NCI-H128 (cell line): Measurements from ENCODE around the gene PRR29.
"Not testable (repeated sequence)": the region's sequence is repeated elsewhere in the genome, so short reads cannot be mapped to it uniquely, and the experiment has no call there.

ENCODE experiments used
- DNase-seq: peaks from one replicate; lab custom pipeline; 2025; ENCODE audit not compliant: unreplicated experiment; lab: John Stamatoyannopoulos, UW

The PRR29 gene

DNA sequence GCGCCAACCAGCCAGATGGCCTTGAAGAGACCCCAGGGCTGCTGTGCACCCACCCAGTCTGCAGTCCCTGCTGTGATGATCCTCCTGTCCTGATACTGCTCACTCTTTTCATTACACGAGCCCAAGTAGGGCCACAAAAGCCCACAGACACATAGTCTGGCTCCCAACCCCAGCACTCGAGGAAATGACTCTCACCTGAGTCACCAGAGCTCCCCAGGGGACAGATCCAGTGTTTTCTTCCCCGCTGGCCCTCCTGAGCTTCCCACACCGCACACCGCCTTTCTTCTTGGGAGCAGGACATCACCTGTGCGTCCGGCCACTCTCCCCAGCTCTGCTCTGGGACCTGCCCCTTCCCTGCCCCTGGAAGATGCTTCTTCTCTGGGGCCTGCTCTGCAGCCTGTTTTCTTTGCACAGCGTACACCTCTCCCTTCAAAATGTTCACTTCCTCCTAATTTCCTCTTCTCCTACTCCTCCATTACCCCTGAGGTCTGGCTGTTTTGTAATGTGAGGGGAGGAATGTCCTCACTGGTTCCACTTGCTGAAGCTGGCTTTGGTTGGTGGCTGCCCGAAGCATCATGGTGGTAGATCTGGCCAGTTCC is 23.5 kb upstream of the PRR29 start:
- no peak for DNase-seq

GRCh38 chr17:63975541-63976092 is 22.5 kb upstream of the PRR29 start:
- no peak for DNase-seq

GRCh38 chr17:63976702-63977101 is 21.4 kb upstream of the PRR29 start:
- DNase-seq: no peak

DNA sequence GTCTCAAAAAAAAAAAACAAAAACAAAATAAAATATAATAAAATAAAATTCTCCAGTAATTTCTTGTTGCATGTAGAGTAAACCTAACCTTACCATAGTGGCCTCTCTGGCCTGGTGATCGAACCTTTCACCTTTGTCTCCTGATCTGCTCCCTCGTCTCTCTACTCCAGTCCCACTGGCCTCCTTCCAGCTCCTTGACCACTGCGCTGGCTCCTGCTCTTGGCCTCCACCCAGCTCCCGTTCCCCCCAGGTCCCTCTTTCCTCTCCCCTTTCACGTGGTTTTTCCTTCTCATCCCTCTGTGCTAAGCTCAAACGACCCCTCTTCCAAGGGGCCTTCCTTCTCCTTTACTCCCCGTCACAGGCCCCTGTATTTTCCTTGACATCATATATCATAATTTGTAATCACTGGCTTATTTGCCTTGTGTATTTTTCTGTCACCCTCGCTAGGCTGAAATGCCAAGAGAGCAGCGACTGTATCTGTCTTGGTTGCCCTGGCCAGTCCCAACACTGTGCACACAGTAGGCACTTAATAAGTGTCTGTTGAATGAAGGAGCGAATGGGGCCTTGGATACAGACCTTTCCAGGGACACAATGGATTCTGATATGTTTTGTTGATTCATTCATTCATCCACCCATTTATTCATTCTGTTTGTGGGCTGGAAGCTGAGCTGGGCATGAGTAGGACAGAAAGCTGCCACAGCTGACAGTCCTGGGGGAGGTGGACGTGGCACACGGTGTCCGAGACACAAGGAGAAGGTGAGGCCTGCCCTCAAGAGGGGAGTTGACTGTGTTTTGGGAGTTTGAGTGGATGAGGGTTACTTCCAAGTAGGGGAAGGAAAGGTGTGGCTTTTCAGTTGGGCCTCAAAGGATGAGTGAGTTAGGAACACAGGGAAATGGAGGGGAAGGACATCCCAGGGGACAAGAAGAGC is 19.6 kb upstream of the PRR29 start:
- no peak for DNase-seq

DNA sequence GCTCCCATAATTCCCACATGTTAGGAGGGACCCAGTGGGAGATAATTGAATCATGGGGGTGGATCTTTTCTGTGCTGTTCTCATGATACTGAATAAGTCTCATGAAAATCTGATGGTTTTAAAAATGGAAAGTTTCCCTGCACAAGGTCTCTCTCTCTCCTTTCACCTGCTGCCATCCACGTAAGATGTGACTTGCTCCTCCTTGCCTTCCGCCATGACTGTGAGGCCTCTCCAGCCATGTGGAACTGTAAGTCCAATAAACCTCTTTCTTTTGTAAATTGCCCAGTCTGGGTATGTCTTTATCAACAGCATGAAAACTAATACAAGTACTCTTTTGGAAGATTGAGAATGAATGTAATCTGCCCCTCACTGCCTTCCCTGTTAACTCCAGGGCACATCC is 15.5 kb upstream of the PRR29 start:
- DNase-seq: not testable (repeated sequence)

GRCh38 chr17:63983320-63983719 is 14.8 kb upstream of the PRR29 start:
- no peak for DNase-seq

DNA sequence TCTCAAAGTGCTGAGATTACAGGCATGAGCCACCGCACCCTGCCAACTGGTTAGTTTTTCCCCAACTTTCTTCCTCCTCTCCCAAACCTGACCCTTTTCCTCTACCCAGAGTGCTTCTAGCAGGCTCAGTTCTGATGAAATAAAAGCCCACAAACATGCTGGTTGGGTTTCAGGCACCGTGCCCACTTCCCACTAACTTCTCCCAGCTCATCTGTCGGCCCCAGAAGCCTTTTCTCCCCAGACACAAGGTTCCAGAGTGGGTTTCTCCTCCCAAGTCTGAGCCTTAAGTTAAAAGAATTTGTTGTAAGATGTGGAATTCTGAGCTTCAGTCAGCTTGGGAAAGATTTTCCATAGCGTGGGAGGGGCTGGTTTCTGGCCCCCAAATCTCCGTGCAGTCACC is 13.9 kb upstream of the PRR29 start:
- DNase-seq: no peak

DNA sequence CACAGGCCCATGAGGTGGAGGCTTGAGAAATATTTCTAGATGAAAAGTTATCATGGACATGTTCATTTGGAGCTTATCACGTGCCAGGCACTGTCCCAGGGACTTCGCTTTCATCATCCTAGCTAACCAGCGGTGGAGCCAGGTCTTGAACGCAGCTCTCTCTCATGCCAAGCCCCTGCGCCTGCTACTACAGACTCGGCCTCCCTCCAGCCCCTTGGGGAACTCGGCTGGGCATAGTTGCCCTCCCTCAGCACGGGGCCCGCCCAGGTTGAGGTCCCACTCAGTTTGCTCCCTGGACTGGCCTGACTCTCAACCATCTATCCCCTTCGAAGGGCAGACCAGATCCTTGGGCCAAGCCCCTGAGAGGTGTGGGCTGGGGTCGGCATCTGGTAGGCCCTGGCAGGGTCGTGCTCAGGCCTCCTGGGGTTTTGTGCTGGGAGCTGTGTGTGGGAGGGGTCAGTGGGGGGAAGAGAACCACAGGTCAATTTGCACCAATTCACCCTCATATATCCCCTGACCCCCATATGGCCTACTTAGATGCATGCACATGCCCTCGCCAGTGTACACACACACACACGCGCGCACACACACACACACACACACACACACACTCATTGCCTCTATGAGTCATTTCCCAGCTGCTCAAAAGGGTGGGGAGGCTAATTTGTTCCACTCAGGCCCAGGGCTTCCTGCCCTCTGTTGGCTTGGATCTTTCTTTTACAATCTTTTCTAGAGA is 13.3 kb upstream of the PRR29 start:
- DNase-seq: no peak

GRCh38 chr17:63985387-63986140 is 12.6 kb upstream of the PRR29 start:
- DNase-seq: no peak

DNA sequence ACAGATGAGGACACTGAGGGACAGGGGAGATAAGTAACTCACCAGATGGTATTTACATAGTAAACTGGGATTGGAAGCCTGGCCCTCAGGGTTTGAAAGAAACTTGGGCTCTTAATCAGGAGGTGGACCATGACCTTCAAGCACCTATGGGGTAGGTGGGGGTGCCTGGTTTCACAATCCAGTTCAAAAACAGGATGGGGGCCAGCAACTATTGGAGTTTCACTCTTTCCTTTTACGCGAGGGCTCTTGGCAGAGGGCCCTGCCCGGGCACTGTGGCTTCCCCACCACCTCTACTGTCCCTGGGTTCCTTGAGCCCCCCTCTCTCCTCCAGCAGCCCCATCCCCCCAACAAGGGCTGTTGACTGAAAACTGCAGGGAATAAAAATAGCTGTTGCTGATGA is 11.3 kb upstream of the PRR29 start:
- no peak for DNase-seq

DNA sequence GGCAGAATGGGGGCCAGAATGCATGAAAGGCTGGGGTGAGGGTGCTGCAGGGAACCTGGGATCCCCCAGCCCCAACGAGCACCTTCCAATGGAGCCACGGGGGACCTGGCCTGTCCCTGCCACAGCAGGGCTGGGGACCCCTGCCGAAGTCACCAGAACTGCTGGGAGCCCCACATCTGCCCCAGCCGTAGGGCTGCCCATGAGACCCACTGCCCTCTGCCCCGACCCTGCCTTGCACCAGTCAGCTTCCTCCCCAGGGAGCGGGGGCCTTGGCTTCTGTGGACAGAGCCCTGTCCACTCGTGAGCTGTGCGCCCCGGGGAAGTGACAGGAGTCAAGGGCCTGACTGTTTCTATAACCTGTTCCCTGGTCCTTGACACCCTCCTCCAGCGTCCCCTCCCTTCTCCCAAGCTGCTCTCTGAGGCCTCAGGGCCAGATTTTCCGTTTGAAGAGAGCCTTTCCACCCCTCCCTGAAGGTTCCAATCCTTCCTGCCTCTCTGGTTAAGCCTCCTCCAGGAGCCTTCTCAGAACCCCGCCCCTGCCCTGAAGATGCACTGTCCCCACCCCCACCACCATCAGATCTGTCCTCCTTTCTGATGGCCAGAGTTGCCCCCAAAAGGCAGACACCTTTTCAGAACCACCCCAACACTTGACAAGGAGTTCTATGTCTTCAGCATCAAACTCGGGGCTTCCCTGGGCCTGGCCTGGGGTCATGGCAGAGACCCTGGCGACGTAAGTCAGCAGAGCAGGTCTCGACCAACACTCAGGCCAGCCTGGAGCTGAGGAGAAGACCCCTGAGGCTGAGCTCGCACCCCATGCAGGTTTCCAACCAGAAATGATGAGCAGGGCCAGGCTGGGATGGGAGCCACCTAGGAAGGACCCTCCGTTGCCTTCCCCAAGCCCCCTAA is 10.7 kb upstream of the PRR29 start:
- no peak for DNase-seq

- DNase-seq: no peak
These were observed 10.0 kb upstream of the PRR29 start for GRCh38 chr17:63988127-63988478.

DNA sequence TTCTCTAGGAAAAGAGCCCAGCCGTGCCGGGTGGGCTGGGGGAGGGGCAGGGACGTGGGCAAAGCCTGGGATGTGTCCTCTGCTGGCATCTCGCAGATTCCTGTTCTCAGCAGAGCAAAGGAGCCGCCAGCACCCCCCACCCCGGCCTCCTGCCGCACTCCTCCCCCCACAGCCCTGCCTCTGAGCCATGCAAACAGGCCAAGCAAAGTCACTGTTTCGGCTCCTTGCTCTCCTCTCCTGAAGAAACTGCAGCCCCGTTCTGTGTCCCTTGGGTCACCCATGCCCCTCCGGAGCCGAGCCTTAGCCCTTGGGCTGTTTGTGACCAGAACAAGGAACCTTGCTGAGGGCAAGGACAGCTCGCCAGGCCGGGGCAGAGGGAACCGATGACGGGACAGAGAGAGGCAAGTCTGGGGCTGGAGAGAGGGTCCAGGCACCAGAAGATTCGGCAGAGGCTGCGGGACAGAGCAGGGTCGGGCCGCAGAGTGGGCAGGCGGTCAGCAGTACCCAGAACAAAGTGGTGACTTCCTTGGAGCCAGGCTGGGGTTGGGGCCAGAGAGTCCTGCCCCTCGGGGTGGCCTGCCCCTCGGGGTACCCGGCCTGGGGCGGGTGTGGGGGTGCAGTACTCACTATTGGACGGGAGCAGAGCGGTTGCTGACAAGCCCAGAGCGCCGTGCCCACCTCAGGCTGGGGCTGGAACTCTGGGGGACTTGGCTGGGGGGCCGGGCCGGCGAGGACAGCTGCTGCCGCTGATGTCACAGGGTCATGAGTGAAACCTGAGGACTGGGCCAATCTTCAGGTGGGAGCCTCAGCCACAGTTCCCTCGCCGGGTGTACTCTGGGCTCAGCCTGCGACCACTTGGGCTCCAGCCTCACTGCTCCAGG is 9.2 kb upstream of the PRR29 start:
- DNase-seq: no peak

DNA sequence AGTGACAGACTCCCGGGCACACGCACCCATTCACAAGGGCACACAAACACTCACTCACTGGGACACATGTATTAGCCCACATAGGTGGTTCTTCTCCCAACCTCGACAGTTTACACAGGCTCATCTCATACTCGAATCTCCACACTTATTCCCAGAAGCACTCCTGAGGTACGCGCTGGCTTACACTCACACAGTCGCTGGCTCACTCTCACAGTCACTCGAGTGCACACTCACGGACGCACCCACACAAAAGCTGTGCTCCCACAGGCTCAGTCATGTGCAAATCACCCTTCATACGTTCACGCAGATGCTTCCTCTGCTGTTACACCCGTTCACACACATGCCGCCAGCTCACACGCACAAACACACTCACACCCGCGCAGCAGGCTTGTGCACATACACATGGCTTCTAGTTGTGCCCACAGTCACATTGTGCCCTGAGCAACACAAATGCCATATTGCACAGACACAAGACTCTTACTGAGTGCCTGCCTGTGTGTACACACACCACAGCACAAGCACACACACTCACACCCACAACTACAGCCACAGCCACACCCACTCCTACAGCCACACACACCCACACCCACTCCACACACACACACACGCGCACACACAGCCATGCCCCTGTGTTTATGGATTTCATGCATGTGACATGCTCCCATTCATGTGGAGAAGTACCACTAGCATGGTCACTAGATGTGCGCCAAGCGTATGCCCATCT is 8.4 kb upstream of the PRR29 start:
- DNase-seq: no peak

DNA sequence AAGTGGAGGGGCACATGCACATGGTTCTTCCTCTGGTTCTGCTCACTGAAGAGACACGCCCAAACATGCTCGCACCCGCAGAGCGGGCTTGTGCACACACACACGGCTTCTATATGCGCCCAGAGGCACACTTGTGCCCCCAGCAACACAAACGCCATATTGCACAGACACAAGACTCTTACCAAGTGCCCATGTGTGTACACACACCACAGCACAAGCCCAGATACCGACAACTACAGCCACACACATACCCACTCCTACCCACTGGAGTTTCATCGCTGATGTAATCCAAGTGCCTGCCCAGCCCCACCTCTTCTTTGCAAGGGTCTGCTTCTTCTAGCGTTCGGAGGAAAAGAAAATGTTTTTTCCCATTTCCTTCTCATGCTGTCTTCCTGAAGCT is 6.5 kb upstream of the PRR29 start:
- DNase-seq: no peak

DNA sequence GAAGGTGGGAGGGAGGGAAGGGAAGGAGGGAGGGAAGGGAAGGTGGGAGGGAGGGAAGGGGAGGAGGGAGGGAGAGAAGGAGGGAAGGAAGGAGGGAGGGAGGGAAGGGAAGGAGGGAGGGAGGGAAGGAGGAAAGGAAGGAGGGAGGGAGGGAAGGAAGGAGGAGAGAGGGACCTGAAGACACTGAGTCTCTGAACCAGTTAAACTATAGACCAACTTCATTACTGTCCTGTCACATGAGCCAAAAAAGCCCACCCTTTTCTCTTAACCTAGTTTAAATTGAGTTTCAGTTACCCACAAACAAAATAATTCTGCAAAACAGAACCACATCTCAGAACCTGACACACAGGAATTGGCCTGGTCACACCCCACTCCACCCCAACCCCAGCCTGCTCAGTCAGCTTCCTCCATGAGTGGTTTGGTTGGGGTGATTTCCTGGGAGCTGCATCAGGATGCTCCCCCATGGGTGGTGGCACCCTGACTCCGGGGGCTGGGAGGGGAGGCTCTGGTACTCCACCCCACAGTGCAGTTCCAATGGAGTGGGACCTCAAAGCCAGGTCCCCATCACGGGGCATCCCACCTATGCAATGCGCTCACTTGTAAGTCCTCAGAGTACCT is 4.7 kb upstream of the PRR29 start:
- no peak for DNase-seq

DNA sequence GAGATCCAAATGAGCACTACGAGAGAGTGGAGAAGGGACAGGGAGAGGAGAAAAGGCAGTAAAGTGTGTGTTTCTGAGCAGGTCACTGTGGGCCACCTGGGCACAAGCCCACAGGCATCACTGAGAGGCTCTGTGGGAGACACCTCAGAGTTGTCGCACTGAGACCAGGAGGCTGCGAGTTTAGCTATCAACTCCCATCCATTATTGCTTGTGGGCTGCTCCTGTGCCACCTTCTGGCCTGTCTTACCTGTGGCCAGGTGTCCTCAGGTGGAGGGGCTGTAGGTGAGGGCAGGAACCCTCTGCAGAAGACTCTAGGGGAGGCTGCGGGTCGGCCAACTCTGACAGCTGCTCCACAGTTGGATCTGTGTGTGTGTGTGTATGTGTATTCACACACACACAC is 2.5 kb upstream of the PRR29 start:
- DNase-seq: no peak
